HCT116 (cell line): Measurements from ENCODE around the gene FGF13. TPM values are rescaled to one million over a fixed set of nuclear protein-coding genes. Genes with fewer than 3 reads are reported as not detected.

ENCODE experiments used
- ATAC-seq: fragments of 200-7000 bp; cut with Tn5 transposase; 2 replicates; pipeline ENCODE4 v1.9.1; 2020; ENCODE audit warnings: mild to moderate bottlenecking, moderate library complexity
- BruUV-seq: library from RNA; stranded (reverse); fragments of 400-500 nt; replicated peaks from 2 replicates; lab custom pipeline; 2021; lab: Mats Ljungman, UMichigan
- CTCF ChIA-PET: fragments of 300-600 bp; sonication (Branson Sonifier 250); formaldehyde crosslinking; loops from one replicate; lab custom pipeline; 2021; ENCODE audit warnings: antibody characterized with exemption; lab: Charles Lee
- POLR2A ChIA-PET: fragments of 300-600, 350-600 bp; sonication (Branson Sonifier 250); formaldehyde crosslinking; loops from one replicate; lab custom pipeline; 2021; ENCODE audit warnings: antibody characterized with exemption; lab: Charles Lee
- RAD21 ChIA-PET, 2 experiments: fragments of 300-600 bp; sonication (Branson Sonifier 250); formaldehyde crosslinking; loops; one replicate each; lab custom pipeline; 2023; ENCODE audit warnings: low total read pairs in 2 of 2; ENCODE audit not compliant: uncharacterized antibody in 2 of 2, unreplicated experiment in 2 of 2, low non-redundant PET in 1 of 2; lab: Charles Lee
- DNase-seq: peaks from one replicate; pipeline ENCODE4 v3.0.0-alpha.2; 2010; ENCODE audit warnings: low read depth, low spot score
- H2AFZ ChIP-seq: fragments of 200-600 bp; shearing (Covaris generic), sonication (generic); 2 replicates; pipeline ENCODE4 v1.6.1; 2017; ENCODE audit warnings: low read depth, mixed run types, mixed read lengths, antibody characterized with exemption, low read length; ENCODE audit not compliant: poor library complexity, severe bottlenecking
- H3K27ac ChIP-seq: 2 replicates; pipeline ENCODE4 v1.5.1; 2012; ENCODE audit warnings: low read depth, low read length
- H3K27me3 ChIP-seq: fragments of 200-600 bp; sonication (generic); 2 replicates; pipeline ENCODE4 v1.6.1; 2016; ENCODE audit warnings: mixed run types, low read length, mixed read lengths; ENCODE audit not compliant: insufficient read depth
- H3K36me3 ChIP-seq, 2 experiments: fragments of 200-500 bp in 1 of 2; fragments of 200-600 bp in 1 of 2; sonication (Bioruptor generic) in 1 of 2; sonication (generic) in 1 of 2; 2 replicates each; pipeline versions ENCODE4 v1.5.1 to v1.6.1; 2014 to 2016; ENCODE audit warnings: low read length in 2 of 2, inconsistent platforms in 1 of 2, mixed read lengths in 1 of 2, mixed run types in 1 of 2; ENCODE audit not compliant: insufficient read depth in 2 of 2, control insufficient read depth in 1 of 2
- H3K4me1 ChIP-seq, 2 experiments: fragments of 200-600 bp in 1 of 2; sonication (generic) in 1 of 2; 2 replicates each; pipeline versions ENCODE4 v1.5.1 to v1.6.1; 2012 to 2017; ENCODE audit warnings: low read length in 2 of 2, inconsistent platforms in 1 of 2, mild to moderate bottlenecking in 1 of 2, mixed read lengths in 1 of 2, mixed run types in 1 of 2, moderate library complexity in 1 of 2; ENCODE audit not compliant: insufficient read depth in 2 of 2, control insufficient read depth in 1 of 2
- H3K4me2 ChIP-seq: fragments of 200-600 bp; sonication (generic); 2 replicates; pipeline ENCODE4 v1.6.1; 2017; ENCODE audit warnings: mixed run types, low read length, mixed read lengths
- H3K4me3 ChIP-seq, 2 experiments: fragments of 200-600 bp in 1 of 2; sonication (generic) in 1 of 2; replicated peaks in 1 of 2; 2 replicates each; pipeline ENCODE4 v1.5.1; 2011 to 2016; ENCODE audit warnings: low read length in 2 of 2, control low read depth in 1 of 2, low read depth in 1 of 2, mild to moderate bottlenecking in 1 of 2, mixed read lengths in 1 of 2, mixed run types in 1 of 2
- H3K79me2 ChIP-seq: fragments of 200-600 bp; sonication (generic); 2 replicates; pipeline ENCODE4 v1.6.1; 2017; ENCODE audit warnings: mild to moderate bottlenecking, mixed run types, low read length, moderate library complexity, mixed read lengths; ENCODE audit not compliant: insufficient read depth
- H3K9ac ChIP-seq: fragments of 200-600 bp; sonication (generic); 2 replicates; pipeline ENCODE4 v1.6.1; 2016; ENCODE audit warnings: low read length, mixed read lengths
- H3K9me2 ChIP-seq: fragments of 200-600 bp; sonication (generic), shearing (Covaris generic); 2 replicates; pipeline ENCODE4 v1.6.1; 2017; ENCODE audit warnings: mixed run types, mild to moderate bottlenecking, moderate library complexity; ENCODE audit not compliant: insufficient read depth
- H3K9me3 ChIP-seq, 2 experiments: fragments of 200-500 bp in 1 of 2; fragments of 200-600 bp in 1 of 2; sonication (Bioruptor generic) in 1 of 2; sonication (generic) in 1 of 2; 2 replicates each; pipeline ENCODE4 v1.6.1; 2014 to 2017; ENCODE audit warnings: low read length in 2 of 2, mixed read lengths in 2 of 2, inconsistent platforms in 1 of 2, low read depth in 1 of 2, mild to moderate bottlenecking in 1 of 2, mixed run types in 1 of 2, moderate library complexity in 1 of 2; ENCODE audit not compliant: control insufficient read depth in 1 of 2, insufficient read depth in 1 of 2
- H4K20me1 ChIP-seq: fragments of 200-600 bp; sonication (generic), shearing (Covaris generic); 2 replicates; pipeline ENCODE4 v1.6.1; 2017; ENCODE audit warnings: mixed run types, mild to moderate bottlenecking, moderate library complexity; ENCODE audit not compliant: insufficient read depth
- CBX3 ChIP-seq: IDR thresholded peaks from 2 replicates; pipeline ENCODE4 v1.6.1; 2012; ENCODE audit warnings: low read depth
- CTCF ChIP-seq, 3 experiments: fragments of 200-600 bp in 1 of 3; sonication (generic) in 1 of 3; IDR thresholded peaks in 2 of 3; conservative IDR thresholded peaks in 1 of 3; 2 replicates each; pipeline ENCODE4 v1.5.1; 2012 to 2017; ENCODE audit warnings: low read depth in 2 of 3, low read length in 2 of 3, antibody characterized with exemption in 1 of 3, borderline replicate concordance in 1 of 3, control low read depth in 1 of 3, mild to moderate bottlenecking in 1 of 3, mixed read lengths in 1 of 3, mixed run types in 1 of 3, moderate library complexity in 1 of 3; ENCODE audit not compliant: insufficient read depth in 1 of 3
- REST ChIP-seq: IDR thresholded peaks from 2 replicates; pipeline ENCODE4 v1.6.1; 2012; ENCODE audit warnings: low read depth
- TCF7L2 ChIP-seq: IDR thresholded peaks from 2 replicates; pipeline ENCODE4 v1.7.0; 2011; ENCODE audit warnings: borderline replicate concordance, inconsistent platforms; ENCODE audit not compliant: insufficient read depth, insufficient read length; ENCODE audit errors: extremely low read depth
- ZBTB33 ChIP-seq: IDR thresholded peaks from 2 replicates; pipeline ENCODE4 v1.6.1; 2011; ENCODE audit warnings: mild to moderate bottlenecking, low read length, moderate library complexity; ENCODE audit not compliant: insufficient replicate concordance; ENCODE audit errors: extremely low read depth
- intact Hi-C: fragments of 100-400 bp; cut with micrococcal nuclease; formaldehyde crosslinking; loops from 2 replicates; pipeline ENCODE4 v1.10.0; 2022
- total RNA-seq: library from RNA; stranded (reverse); gene quantifications from one replicate; pipeline ENCODE4 v1.2.1, GENCODE V29; 2021; ENCODE audit not compliant: unreplicated experiment

Gene FGF13
- total RNA-seq, 1 experiment from 2014 or later = 0.02 TPM

- no peaks in the 10 kb centered on the region for H4K20me1 ChIP-seq
- CTCF ChIA-PET = no interaction called here
- no peaks in the 10 kb centered on the region for H3K27me3 ChIP-seq
- H3K79me2 ChIP-seq = no peaks in the 10 kb centered on the region
- no peak overlapping the region for H2AFZ ChIP-seq
- H3K4me3 ChIP-seq = no peak overlapping the region
- H3K9me2 ChIP-seq = no peaks in the 10 kb centered on the region
- H3K9ac ChIP-seq = no peak overlapping the region
- ATAC-seq (no peak), DNase-seq (no peak)
- no peak overlapping the region for H3K4me2 ChIP-seq
- POLR2A ChIA-PET = no interaction called here
- H3K36me3 ChIP-seq = no peaks in the 10 kb centered on the region
- TF ChIP-seq TCF7L2 (no peak), REST (no peak), CTCF (IDR thresholded peaks at IDR 0.05 in 2 of 3, conservative IDR thresholded peaks at IDR 0.05 in 1 of 3; ENCODE audit: borderline replicate concordance in 1 of 3, insufficient read depth in 1 of 3, low read depth in 2 of 3, low read length in 2 of 3) (no peak), ZBTB33 (no peak), CBX3 (no peak)
- no TSS peak for BruUV-seq
- no peak overlapping the region for H3K27ac ChIP-seq
- intact Hi-C loops = no loop called here
- RAD21 ChIA-PET = no interaction called here
- H3K9me3 ChIP-seq = no peaks in the 10 kb centered on the region
- no peaks in the 10 kb centered on the region for H3K4me1 ChIP-seq
These were observed 1.4 kb downstream of the FGF13 start for GRCh38 chrX:138709886-138710791.
